K562 (cell line): ENCODE results near the gene MIEN1. TPM values are rescaled to one million over a fixed set of nuclear protein-coding genes. Genes with fewer than 3 reads are reported as not detected.

Experiments used
- ATAC-seq: fragments of 200-7000 bp; cut with Tn5 transposase; 3 replicates; pipeline ENCODE4 v1.9.1; 2020; ENCODE audit warnings: moderate library complexity
- BruUV-seq: library from RNA; stranded (reverse); fragments of 400-500 nt; replicated peaks from 2 replicates; lab custom pipeline; 2021; lab: Mats Ljungman, UMichigan
- CTCF ChIA-PET: fragments of 300-600 bp; formaldehyde crosslinking; extraction: SDS; loops from one replicate; lab custom pipeline; 2021; ENCODE audit warnings: low intra/inter-chr PET ratio; lab: Yijun Ruan, JAX
- POLR2A ChIA-PET: fragments of 300-600, 350-650 bp; sonication (Branson Sonifier 250); formaldehyde crosslinking; extraction: SDS; loops from one replicate; lab custom pipeline; 2021; ENCODE audit warnings: antibody characterized with exemption, inconsistent platforms; lab: Yijun Ruan, JAX
- DNase-seq, 4 experiments: peaks; one replicate each; pipeline versions ENCODE4 v3.0.0 to v3.0.0-alpha.2; 2011 to 2018; ENCODE audit warnings: low spot score in 3 of 4, mixed read lengths in 3 of 4; ENCODE audit errors: extremely low read depth in 1 of 4
- FAIRE-seq: peaks from 2 replicates; lab custom pipeline; 2011; peaks lifted over from hg19 to GRCh38; lab: Jason Lieb, UNC
- H2AFZ ChIP-seq: 2 replicates; pipeline ENCODE4 v1.6.0; 2011; ENCODE audit warnings: low read depth, low read length, control low read depth, inconsistent platforms
- H3K27ac ChIP-seq: fragments of 200-600 bp; 3 replicates; pipeline ENCODE4 v1.8.0; 2011; ENCODE audit warnings: low read depth, mild to moderate bottlenecking, control low read depth, inconsistent platforms, low read length, moderate library complexity, mixed read lengths; ENCODE audit errors: extremely low read depth
- H3K27me3 ChIP-seq, 2 experiments: fragments of 300-600 bp in 1 of 2; 2 replicates in 1 of 2; 3 replicates in 1 of 2; pipeline versions ENCODE4 v1.6.0 to v1.8.0; 2011; ENCODE audit warnings: inconsistent platforms in 2 of 2, low read length in 2 of 2, mild to moderate bottlenecking in 1 of 2, mixed read lengths in 1 of 2, moderate library complexity in 1 of 2; ENCODE audit not compliant: control insufficient read depth in 2 of 2, insufficient read depth in 2 of 2
- H3K36me3 ChIP-seq: fragments of 300-600 bp; 3 replicates; pipeline ENCODE4 v1.8.0; 2011; ENCODE audit warnings: mild to moderate bottlenecking, low read length, inconsistent platforms; ENCODE audit not compliant: control insufficient read depth, insufficient read depth
- H3K4me1 ChIP-seq, 2 experiments: fragments of 200-600 bp in 1 of 2; replicated peaks in 1 of 2; 2 replicates in 1 of 2; 3 replicates in 1 of 2; pipeline versions ENCODE4 v1.5.1 to v1.8.0; 2011; ENCODE audit warnings: inconsistent platforms in 2 of 2, low read length in 2 of 2, mild to moderate bottlenecking in 1 of 2, mixed read lengths in 1 of 2, moderate library complexity in 1 of 2; ENCODE audit not compliant: control insufficient read depth in 2 of 2, insufficient read depth in 2 of 2
- H3K4me2 ChIP-seq: 2 replicates; pipeline ENCODE4 v1.6.1; 2011; ENCODE audit warnings: low read length, control low read depth, inconsistent platforms, mixed read lengths; ENCODE audit not compliant: insufficient read depth
- H3K4me3 ChIP-seq: fragments of 200-600 bp; sonication (generic), shearing (Covaris generic); 2 replicates; pipeline ENCODE4 v1.5.1; 2016; ENCODE audit warnings: control low read depth, inconsistent platforms
- H3K79me2 ChIP-seq: fragments of 200-600 bp; 3 replicates; pipeline ENCODE4 v1.8.0; 2011; ENCODE audit warnings: low read length, inconsistent platforms; ENCODE audit not compliant: control insufficient read depth, insufficient read depth
- H3K9ac ChIP-seq, 2 experiments: 2 replicates each; pipeline versions ENCODE4 v1.6.0 to v1.6.1; 2011; ENCODE audit warnings: low read depth in 2 of 2, low read length in 2 of 2, control low read depth in 1 of 2, inconsistent platforms in 1 of 2, mild to moderate bottlenecking in 1 of 2, mixed read lengths in 1 of 2; ENCODE audit not compliant: insufficient read depth in 1 of 2
- H3K9me1 ChIP-seq: one replicate; pipeline ENCODE4 v1.6.0; 2011; ENCODE audit warnings: inconsistent platforms, mild to moderate bottlenecking, low read length, moderate library complexity; ENCODE audit not compliant: control insufficient read depth, insufficient read depth
- H3K9me3 ChIP-seq: replicated peaks from 2 replicates; pipeline ENCODE4 v1.5.1; 2011; ENCODE audit warnings: low read depth, low read length, inconsistent platforms; ENCODE audit not compliant: control insufficient read depth, insufficient read depth
- H4K20me1 ChIP-seq: replicated peaks from 2 replicates; pipeline ENCODE4 v1.6.1; 2011; ENCODE audit warnings: low read length, inconsistent platforms, mixed read lengths; ENCODE audit not compliant: control insufficient read depth, insufficient read depth
- MED1 ChIP-seq: sonication (generic); formaldehyde crosslinking; IDR thresholded peaks from 2 replicates; pipeline ENCODE4 v1.8.1; 2023; ENCODE audit warnings: missing genetic modification reagents, borderline replicate concordance
- ZNF316 ChIP-seq: fragments of 450-650 bp; IDR thresholded peaks from 2 replicates; pipeline ENCODE4 v1.6.1; 2016
- WGBS: fragments of 100-300 bp; shearing (Covaris generic); methylation state at CpG from one replicate; pipeline ENCODE4 v1.1.6; 2016; ENCODE audit warnings: low coverage, mixed read lengths; ENCODE audit not compliant: insufficient coverage; ENCODE audit errors: missing lambda C conversion rate; 5-methylcytosine and 5-hydroxymethylcytosine counted together
- in situ Hi-C: fragments of 300-500 bp; cut with MboI; formaldehyde crosslinking; loops from 4 replicates; pipeline ENCODE4 v1.15.0; 2018; ENCODE audit warnings: inconsistent platforms, mixed read lengths
- intact Hi-C: fragments of 100-400 bp; cut with micrococcal nuclease; formaldehyde crosslinking; loops from 2 replicates; pipeline ENCODE4 v1.14.2; 2022
- polyA plus RNA-seq, 8 experiments: library from polyadenylated mRNA; depleted of rRNA in 4 of 8; stranded (reverse) in 5 of 8; unstranded in 3 of 8; fragments of >200 nt; fragmentation: Nextera tagmentation in 2 of 8; fragmentation: Illumina TruSeq in 1 of 8; extraction: Ambion mirVana in 2 of 8; extraction: Trizol in 1 of 8; gene quantifications; 2 replicates each; pipeline versions ENCODE4 v1.2.1 to v1.2.3, GENCODE V29; 2011 to 2014; ENCODE audit warnings: inconsistent platforms in 1 of 8, missing spikeins in 1 of 8
- total RNA-seq, 7 experiments: library from RNA; depleted of rRNA in 6 of 7; stranded (reverse); fragments of >200 nt in 6 of 7; fragmentation: Illumina TruSeq in 2 of 7; extraction: Trizol in 2 of 7; gene quantifications; 2 replicates each; pipeline versions ENCODE4 v1.2.1 to v1.2.3, GENCODE V29; 2011 to 2021; ENCODE audit warnings: low replicate concordance in 1 of 7

Gene MIEN1
- total and polyA plus RNA-seq, 9 of the 15 experiments (the other 6 are each of a cell fraction or from before 2014, with no cell fraction given): 61.3 to 142 (median 78.9) TPM

DNA sequence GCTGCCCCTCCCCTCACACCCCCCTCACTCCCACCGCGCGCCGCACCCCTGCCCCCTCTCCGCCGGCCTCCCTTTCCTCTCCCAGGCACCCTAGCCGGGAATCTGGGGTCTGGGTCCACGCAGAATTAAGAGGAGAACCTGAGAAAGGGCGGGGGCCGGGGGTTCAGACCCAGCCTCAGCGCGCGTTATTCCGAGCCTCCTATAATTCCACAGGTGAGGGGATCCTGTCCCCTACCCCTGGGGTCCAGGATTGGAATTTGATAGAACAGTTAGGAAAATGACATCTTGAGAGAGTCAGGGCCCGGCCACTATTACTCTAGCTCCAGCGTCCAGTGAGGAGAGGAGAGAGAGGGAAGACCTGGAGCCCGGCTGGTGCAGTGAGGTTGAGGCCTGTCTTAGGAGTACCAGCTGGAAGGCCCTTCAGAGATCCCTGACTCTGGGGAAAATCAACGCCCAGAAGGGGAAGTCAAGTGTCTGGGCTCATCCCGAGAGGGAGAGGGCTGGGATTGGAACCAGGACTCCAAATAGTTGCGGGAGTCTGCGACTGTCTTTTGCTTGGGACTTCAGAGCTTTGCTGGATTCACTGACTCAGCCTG is 24.7 kb upstream of the MIEN1 start:
- no peak for DNase-seq
- Histone ChIP-seq H3K27me3 (peaks cover 6 to 7% of the 10 kb centered on the region in 2 experiments; a peak in 2 of 5 replicates), H3K4me3 (peak overlapping the region; percentile 53), H4K20me1 (no peaks in the 10 kb centered on the region), H3K36me3 (no peaks in the 10 kb centered on the region), H3K79me2 (no peaks in the 10 kb centered on the region), H3K27ac (peak overlapping the region; percentile 64; the same call in 1 of the 3 replicates), H2AFZ (peak overlapping the region; percentile 85)
- POLR2A ChIA-PET: interaction anchor here (0.8 to 1.3 kb wide), 2 partner anchors 10 to 11 kb away, joined by 3 to 6 read pairs; no protein-coding TSS in a partner anchor
- 67% methylated on average over 9 of the region's 21 CpGs for WGBS
- intact Hi-C loops: loop anchor here (1.0 to 5.0 kb wide), 2 partner anchors 83 to 133 kb away; no protein-coding TSS in a partner anchor
- ATAC-seq: no peak
- CTCF ChIA-PET: interaction anchor here (0.9 to 6.1 kb wide), 5 partner anchors 25 to 207 kb away, joined by 3 to 118 read pairs (median 9); partner anchors contain the start of gene MIEN1
- TF ChIP-seq ZNF316 (peak; percentile 27; the same call in 1 of the 2 replicates), MED1 (CRISPR knock-in tag) (no peak)
- TF ChIP-seq, all 486 proteins: peak for 1
- peak; percentile 58 for FAIRE-seq
- Histone ChIP-seq H3K4me1 (peaks cover 9 to 42% of the 10 kb centered on the region in 2 experiments; a peak in 4 of 5 replicates), H3K9ac (peak overlapping the region; percentile 67 to 98; a peak in 3 of 4 replicates), H3K9me1 (no peaks in the 10 kb centered on the region), H3K9me3 (no peaks in the 10 kb centered on the region), H3K4me2 (peak overlapping the region; percentile 49; the same call in 1 of the 2 replicates)
- no TSS peak for BruUV-seq
- in situ Hi-C loops: loop anchor here (5.0 kb wide), 1 partner anchor 133 kb away; no protein-coding TSS in a partner anchor
